NK-92 (cell line): ENCODE results near the gene DVL1.

Experiments used
- DNase-seq: peaks from one replicate; lab custom pipeline; 2025; ENCODE audit not compliant: unreplicated experiment; lab: John Stamatoyannopoulos, UW

Gene DVL1

GRCh38 chr1:1299686-1300351, 49.4 kb downstream of the DVL1 start:
- no peak for DNase-seq

- DNase-seq: no peak
Observed at GRCh38 chr1:1298861-1299685, 50.1 kb downstream of the DVL1 start.

- DNase-seq: no peak
Observed at GRCh38 chr1:1297802-1298424, 51.3 kb downstream of the DVL1 start.

GRCh38 chr1:1296070-1297061, 52.9 kb downstream of the DVL1 start:
- no peak for DNase-seq

- DNase-seq: no peak
Observed at GRCh38 chr1:1295154-1295923, 53.9 kb downstream of the DVL1 start.

- no peak for DNase-seq
Observed at GRCh38 chr1:1294250-1294890, 54.8 kb downstream of the DVL1 start.

GRCh38 chr1:1293263-1294249, 55.7 kb downstream of the DVL1 start:
- no peak for DNase-seq

GRCh38 chr1:1292851-1293250, 56.4 kb downstream of the DVL1 start:
- DNase-seq: no peak

- DNase-seq: no peak
Observed at GRCh38 chr1:1292442-1292779, 56.8 kb downstream of the DVL1 start.

GRCh38 chr1:1291548-1292441, 57.4 kb downstream of the DVL1 start:
- no peak for DNase-seq

GRCh38 chr1:1291023-1291528, 58.1 kb downstream of the DVL1 start:
- no peak for DNase-seq

GRCh38 chr1:1290238-1290731, 58.9 kb downstream of the DVL1 start:
- DNase-seq: no peak

- DNase-seq: no peak
Observed at GRCh38 chr1:1287288-1288110, 61.7 kb downstream of the DVL1 start.

- DNase-seq: no peak
Observed at GRCh38 chr1:1286313-1287261, 62.6 kb downstream of the DVL1 start.

- no peak for DNase-seq
Observed at GRCh38 chr1:1285611-1286311, 63.5 kb downstream of the DVL1 start.
